Lung (tissue), 12 donors: Measurements from ENCODE around the gene SETDB1. TPM values are rescaled to one million over a fixed set of nuclear protein-coding genes. Genes with fewer than 3 reads are reported as not detected.

ENCODE experiments used
- ATAC-seq: fragments of 200-7000 bp; cut with Tn5 transposase; one replicate; pipeline ENCODE4 v1.9.1; 2020; ENCODE audit warnings: moderate number of reproducible peaks; ENCODE audit not compliant: insufficient read depth, low FRiP score
- DNase-seq, 3 donors: peaks; one replicate each; pipeline ENCODE4 v3.0.0-alpha.2; 2013 to 2017
- H3K27ac ChIP-seq, 2 donors: one replicate each; pipeline ENCODE4 v1.5.1; 2013; ENCODE audit warnings: mild to moderate bottlenecking in 2 of 2, moderate library complexity in 2 of 2, control low read depth in 1 of 2, inconsistent platforms in 1 of 2, low read depth in 1 of 2, low read length in 1 of 2
- H3K27me3 ChIP-seq, 3 donors: one replicate each; pipeline ENCODE4 v1.5.1; 2013; ENCODE audit warnings: low read length in 2 of 3; ENCODE audit not compliant: control insufficient read depth in 3 of 3, insufficient read depth in 3 of 3
- H3K36me3 ChIP-seq, 4 donors: one replicate each; pipeline ENCODE4 v1.5.1; 2013; ENCODE audit warnings: low read length in 4 of 4, mild to moderate bottlenecking in 1 of 4, moderate library complexity in 1 of 4; ENCODE audit not compliant: control insufficient read depth in 4 of 4, insufficient read depth in 4 of 4
- H3K4me1 ChIP-seq, 5 donors: one replicate each; pipeline ENCODE4 v1.5.1; 2013; ENCODE audit warnings: low read length in 5 of 5, mild to moderate bottlenecking in 2 of 5, moderate library complexity in 1 of 5; ENCODE audit not compliant: control insufficient read depth in 5 of 5, insufficient read depth in 5 of 5
- H3K4me3 ChIP-seq: one replicate; pipeline ENCODE4 v1.5.1; 2013; ENCODE audit warnings: mild to moderate bottlenecking, control low read depth, moderate library complexity
- H3K9ac ChIP-seq, 2 donors: one replicate each; pipeline ENCODE4 v1.5.1; 2013; ENCODE audit warnings: low read length in 2 of 2, control low read depth in 1 of 2; ENCODE audit not compliant: insufficient read depth in 1 of 2
- H3K9me3 ChIP-seq, 4 donors: one replicate each; pipeline ENCODE4 v1.5.1; 2013; ENCODE audit warnings: low read length in 3 of 4, mild to moderate bottlenecking in 1 of 4, moderate library complexity in 1 of 4; ENCODE audit not compliant: control insufficient read depth in 4 of 4, insufficient read depth in 3 of 4
- CTCF ChIP-seq: IDR thresholded peaks from 2 replicates; pipeline ENCODE4 v1.5.1; 2012; ENCODE audit warnings: mild to moderate bottlenecking; ENCODE audit errors: control extremely low read depth, extremely low read depth
- WGBS, 2 donors: extraction: QIAGEN DNeasy Blood & Tissue Kit; methylation state at CpG; one replicate each; pipeline ENCODE4 v1.1.7; 2013; 5-methylcytosine and 5-hydroxymethylcytosine counted together
- polyA plus RNA-seq, 2 donors: library from polyadenylated mRNA; stranded (reverse); fragments of 200-250 nt; gene quantifications; one replicate each; pipeline ENCODE4 v1.2.1, GENCODE V29; 2013
- total RNA-seq, 2 donors: library from RNA; depleted of rRNA in 1 of 2; stranded (reverse); fragments of >200 nt in 1 of 2; gene quantifications; one replicate each; pipeline ENCODE4 v1.2.1, GENCODE V29; 2014 to 2021
- donor health status: control.
- donor health status: control.
- donor health status: Bipolar disorder and iron deficiency.
- donor health status: healthy.
- donor health status: DM: yes; HTN: yes; CAD: no.

SETDB1 gene
- total and polyA plus RNA-seq, 4 donors: 20.0 to 56.2 (median 32.6) TPM

GRCh38 chr1:150981805-150982712, 55.9 kb downstream of the SETDB1 start, which contains the start of gene ANXA9:
Gene ANXA9, plus strand, starts transcription at chr1:150982292. Its CDS starts 814 bp downstream, at chr1:150983106.
- H3K4me1 ChIP-seq: peaks cover 0 to 20% (median 7%) of the 10 kb centered on the region in 5 donors
- DNase-seq: no peak
- no peak for TF ChIP-seq CTCF
- H3K9me3 ChIP-seq: no peaks in the 10 kb centered on the region
- H3K4me3 ChIP-seq: no peak within 1 kb of the TSS
- peak within 1 kb of the TSS in 1 of 2 donors; percentile 44 for H3K27ac ChIP-seq
- H3K36me3 ChIP-seq: no peaks in the 10 kb centered on the region
- no peak for ATAC-seq
- 67 to 79% methylated on average over 12 of the region's 12 CpGs for WGBS, 2 donors
- H3K27me3 ChIP-seq: no peaks in the 10 kb centered on the region
- H3K9ac ChIP-seq: peak within 1 kb of the TSS in 1 of 2 donors; percentile 25

- Histone ChIP-seq H3K4me1 (peaks cover 0 to 15% (median 2%) of the 10 kb centered on the region in 5 donors), H3K27me3 (no peaks in the 10 kb centered on the region), H3K9ac (no peak overlapping the region), H3K27ac (no peak overlapping the region), H3K4me3 (no peak overlapping the region), H3K9me3 (no peaks in the 10 kb centered on the region), H3K36me3 (no peaks in the 10 kb centered on the region)
- ATAC-seq (no peak), DNase-seq (no peak)
- no peak for TF ChIP-seq CTCF
- 94 to 96% methylated on average over 2 of the region's 2 CpGs for WGBS, 2 donors
These were observed 59.1 kb downstream of the SETDB1 start for GRCh38 chr1:150985179-150985825.

- no peaks in the 10 kb centered on the region for H3K27me3 ChIP-seq
- peaks cover 0 to 1% (median 0%) of the 10 kb centered on the region in 5 donors for H3K4me1 ChIP-seq
- no peaks in the 10 kb centered on the region for H3K9me3 ChIP-seq
- H3K27ac ChIP-seq: no peak overlapping the region
- H3K4me3 ChIP-seq: no peak overlapping the region
- 84 to 89% methylated on average over 7 of the region's 7 CpGs for WGBS, 2 donors
- H3K9ac ChIP-seq: no peak overlapping the region
- ATAC-seq: no peak
- TF ChIP-seq CTCF: no peak
- no peak for DNase-seq
- no peaks in the 10 kb centered on the region for H3K36me3 ChIP-seq
These were observed 61.8 kb downstream of the SETDB1 start for GRCh38 chr1:150987924-150988323.
